GM18870 (cell line): ENCODE measurements around the gene ACER1.
"Not testable (repeated sequence)": the region's sequence is repeated elsewhere in the genome, so short reads cannot be mapped to it uniquely, and the experiment has no call there.

Source experiments
- ATAC-seq: cut with Tn5 transposase; IDR thresholded peaks from one replicate; pipeline ENCODE4 v1.9.1; 2021; ENCODE audit warnings: moderate library complexity; ENCODE audit not compliant: unreplicated experiment

Gene ACER1

DNA sequence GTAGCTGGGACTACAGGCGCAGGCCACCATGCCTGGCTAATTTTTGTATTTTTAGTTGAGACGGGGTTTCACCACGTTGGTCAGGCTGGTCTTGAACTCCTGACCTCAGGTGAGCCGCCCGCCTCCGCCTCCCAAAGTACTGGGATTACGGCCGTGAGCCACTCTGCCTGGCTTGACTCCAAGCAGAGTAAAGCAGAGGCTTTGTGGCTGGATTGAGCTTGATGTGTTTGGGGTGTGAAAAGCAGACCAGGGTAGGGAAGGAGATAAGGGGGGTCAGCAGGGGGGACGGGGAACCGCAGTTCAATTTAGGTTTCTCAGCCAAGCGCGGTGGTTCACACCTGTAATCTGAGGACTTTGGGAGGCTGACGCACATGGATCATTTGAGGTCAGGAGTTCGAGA, 23.8 kb upstream of the ACER1 start:
- ATAC-seq: no peak

DNA sequence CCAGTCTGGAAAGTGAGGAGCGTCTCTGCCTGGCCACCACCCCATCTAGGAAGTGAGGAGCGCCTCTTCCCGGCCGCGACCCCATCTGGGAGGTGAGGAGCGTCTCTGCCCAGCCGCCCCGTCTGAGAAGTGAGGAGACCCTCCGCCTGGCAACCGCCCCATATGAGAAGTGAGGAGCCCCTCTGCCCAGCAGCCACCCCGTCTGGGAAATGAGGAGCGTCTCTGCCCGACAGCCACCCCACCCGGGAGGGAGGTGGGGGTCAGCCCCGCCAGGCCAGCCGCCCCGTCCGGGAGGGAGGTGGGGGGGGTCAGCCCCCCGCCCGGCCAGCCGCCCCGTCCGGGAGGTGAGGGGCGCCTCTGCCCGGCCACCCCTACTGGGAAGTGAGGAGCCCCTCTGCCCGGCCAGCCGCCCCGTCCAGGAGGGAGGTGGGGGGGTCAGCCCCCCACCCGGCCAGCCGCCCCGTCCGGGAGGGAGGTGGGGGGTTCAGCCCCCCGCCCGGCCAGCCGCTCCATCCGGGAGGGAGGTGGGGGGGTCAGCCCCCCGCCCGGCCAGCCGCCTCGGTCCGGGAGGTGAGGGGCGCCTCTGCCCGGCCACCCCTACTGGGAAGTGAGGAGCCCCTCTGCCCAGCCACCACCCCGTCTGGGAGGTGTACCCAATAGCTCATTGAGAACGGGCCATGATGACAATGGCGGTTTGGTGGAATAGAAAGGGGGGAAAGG, 22.1 kb upstream of the ACER1 start:
- not testable (repeated sequence) for ATAC-seq

DNA sequence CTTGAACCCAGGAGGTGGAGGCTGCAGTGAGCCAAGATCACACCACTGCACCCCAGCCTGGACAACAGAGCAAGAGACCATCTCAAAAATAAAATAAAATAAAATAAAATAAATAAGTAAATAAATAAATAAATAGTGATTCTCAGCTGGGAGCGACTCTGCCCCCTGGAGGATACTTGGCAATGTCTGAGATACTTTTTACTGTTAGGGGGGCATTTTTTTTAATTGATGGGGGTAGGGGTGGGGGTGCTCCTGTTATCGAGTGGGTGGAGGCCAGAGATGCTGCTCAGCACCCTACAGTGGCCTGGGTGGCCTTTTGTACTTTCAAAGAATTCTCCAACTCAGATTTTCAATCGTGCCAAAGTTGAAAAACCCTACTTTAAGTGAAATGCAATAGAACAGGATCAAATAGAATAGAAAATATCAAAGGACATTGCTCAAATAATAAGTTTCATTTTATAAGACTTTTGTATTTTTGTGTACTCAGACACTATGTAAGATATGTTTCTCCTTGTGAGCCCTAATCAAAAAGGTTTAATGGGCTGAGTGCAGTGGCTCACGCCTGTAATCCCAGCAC, 20.8 kb upstream of the ACER1 start:
- no peak for ATAC-seq

GRCh38 chr19:6352381-6353165, 19.2 kb upstream of the ACER1 start:
- ATAC-seq: no peak

DNA sequence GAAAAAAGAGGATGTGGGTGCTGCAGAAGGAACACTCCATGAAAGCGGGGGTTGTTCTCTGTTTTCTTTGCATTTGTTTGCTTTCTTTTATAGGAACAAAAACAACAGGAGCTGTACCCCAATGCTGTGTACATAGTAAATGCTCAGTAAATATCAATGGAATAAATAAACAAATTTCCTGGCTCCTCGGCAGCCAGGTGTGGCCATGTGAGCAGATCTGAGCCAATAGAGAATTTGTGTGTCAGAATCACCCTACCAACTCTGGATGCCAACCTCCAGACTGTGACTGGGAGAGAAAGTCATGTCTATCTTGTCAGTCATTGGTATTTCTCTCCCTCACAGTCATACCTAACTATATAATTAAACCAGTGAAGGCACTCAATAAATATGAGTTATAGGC, 17.3 kb upstream of the ACER1 start:
- ATAC-seq: no peak

DNA sequence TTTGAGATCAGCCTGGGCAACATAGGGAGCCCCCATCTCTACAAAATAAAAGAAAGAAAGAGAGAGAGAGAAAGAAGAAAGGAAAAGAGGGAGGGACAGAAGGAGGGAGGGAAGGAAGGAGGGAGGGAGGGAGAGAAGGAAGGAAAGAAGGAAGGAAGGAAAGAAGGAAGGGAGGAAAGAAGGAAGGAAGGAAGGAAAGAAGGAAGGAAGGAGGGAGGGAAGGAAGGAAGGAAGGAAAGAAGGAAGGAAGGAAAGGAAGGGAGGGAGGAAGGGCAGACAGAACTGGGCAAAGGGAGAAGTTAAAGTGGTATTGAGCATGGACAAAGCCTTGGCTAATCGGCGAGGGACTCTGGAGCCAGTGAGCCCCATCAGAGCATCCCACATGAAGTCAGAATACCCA, 15.9 kb upstream of the ACER1 start:
- ATAC-seq: not testable (repeated sequence)

GRCh38 chr19:6343462-6343861, 10.1 kb upstream of the ACER1 start:
- no peak for ATAC-seq

DNA sequence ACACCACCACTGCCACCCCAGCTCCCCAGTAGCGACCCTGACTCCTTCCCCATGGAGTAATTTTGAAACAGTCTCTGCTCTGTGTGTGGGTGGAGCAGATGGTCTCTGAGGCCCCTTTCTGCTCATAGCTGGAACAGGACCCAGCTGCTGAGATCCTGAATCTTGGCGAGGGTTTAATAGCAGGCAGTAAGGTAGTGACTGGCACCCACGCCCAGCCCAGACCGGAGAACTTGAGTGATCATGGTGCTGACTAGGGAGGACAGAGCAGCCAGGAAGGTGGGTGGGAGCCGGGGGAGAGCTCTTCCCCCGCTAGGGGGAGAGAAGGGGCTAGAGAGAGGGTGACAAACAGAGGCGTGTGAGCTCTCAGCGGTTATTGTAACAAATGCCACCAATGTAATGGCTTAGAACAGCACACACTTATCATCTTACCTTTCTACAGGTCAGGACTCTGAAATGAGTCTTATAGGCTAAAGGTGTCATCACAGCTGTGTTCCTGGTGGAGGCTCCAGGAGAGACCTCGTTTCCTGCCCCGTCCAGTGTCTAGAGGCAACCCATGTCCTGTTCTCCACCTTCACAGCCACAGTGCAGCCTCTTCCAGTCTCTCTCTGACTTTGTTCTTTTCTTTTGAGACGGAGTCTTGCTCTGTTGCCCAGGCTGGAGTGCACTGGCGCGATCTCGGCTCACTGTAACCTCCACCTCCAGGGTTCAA, 7.2 kb upstream of the ACER1 start:
- ATAC-seq: no peak

DNA sequence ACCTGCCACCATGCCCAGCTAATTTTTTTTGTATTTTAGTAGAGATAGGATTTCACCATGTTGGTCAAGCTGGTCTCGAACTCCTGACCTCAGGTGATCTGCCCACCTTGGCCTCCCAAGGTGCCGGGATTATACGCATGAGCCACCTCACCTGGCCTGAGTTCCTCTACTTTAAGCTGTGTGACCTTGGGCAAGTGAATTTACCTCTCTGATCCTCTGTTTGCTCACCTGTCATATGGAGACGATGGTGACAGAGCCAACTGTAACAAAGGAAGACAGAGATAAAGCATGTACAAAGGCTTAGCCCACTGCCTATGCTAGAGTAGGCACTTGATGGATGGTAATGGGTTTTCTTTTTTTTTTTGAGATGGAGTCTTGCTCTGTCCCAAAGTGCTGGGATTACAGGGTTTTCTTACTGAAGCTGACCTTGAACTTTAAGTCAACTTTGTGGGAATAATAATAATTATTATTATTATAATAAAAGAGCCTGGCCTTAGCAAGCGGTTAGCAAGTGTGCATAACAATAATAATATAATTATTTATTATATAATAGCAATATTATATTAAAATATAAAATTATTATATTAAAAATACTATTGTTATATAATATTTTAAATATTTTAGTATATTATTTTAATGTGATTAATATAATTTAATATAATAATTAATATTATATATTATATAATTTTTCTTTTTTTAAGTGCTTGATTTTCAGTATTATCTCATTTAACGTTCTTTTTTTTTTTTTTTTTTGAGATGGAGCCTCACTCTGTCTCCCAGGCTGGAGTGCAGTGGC, 1.3 kb upstream of the ACER1 start:
- ATAC-seq: no peak

DNA sequence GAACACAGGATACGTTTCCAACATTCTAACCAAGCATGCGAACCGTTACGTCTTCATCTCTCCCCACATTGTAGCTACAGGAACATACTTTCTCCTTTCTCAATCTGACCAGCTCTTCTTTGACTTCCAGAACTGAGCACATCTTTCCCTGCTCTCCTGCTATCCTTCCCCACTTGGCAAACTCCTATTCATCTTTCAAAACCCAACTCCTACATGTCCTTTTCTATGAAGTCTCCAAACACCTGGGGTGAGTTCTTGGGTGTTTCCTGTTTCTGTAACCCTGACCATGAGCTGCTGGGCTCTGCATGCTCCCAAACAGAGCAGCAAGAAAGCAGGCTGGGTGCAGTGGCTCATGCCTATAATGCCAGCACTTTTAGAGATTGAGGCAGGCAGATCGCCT, 6.6 kb downstream of the ACER1 start:
- ATAC-seq: no peak

DNA sequence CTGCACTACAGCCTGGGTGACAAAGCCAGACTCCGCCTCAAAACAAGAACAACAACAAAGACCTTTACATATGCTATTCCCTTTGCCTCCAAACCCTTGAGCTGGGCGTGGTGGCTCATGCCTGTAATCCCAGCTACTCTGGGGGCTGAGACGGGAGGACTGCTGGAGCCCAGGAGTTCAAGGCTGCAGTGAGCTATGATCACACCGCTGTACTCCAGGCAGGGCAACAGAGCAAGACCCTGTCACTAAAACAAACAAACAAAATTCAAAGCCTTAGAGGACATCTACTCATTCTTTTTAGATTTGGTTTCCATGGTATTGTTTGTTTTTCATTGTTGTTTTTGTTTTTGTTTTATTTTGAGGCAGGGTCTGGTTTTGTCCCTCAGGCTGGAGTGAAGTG, 7.8 kb downstream of the ACER1 start:
- no peak for ATAC-seq

GRCh38 chr19:6324757-6325156, 8.7 kb downstream of the ACER1 start:
- no peak for ATAC-seq

DNA sequence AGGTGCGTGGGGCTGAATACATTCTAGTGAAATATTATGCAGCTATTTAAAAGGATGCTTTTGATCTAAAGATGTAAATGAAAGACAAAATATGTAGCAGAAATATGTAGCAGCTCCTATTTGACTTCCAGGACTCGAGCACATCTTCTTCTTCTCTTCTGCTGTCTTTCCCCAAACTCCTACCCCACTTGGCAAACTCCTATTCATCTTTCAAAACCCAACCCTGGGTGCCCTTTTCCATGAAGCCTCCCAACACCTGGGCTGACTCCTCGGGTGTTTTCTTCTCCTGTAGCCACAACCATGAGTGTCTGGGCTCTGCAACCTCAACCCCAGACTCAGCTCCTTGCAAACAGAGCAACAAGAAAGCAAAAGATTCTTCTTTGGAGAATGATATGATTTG, 11.1 kb downstream of the ACER1 start:
- no peak for ATAC-seq

- ATAC-seq: no peak
Measured at GRCh38 chr19:6319376-6319775, 14.0 kb downstream of the ACER1 start.

DNA sequence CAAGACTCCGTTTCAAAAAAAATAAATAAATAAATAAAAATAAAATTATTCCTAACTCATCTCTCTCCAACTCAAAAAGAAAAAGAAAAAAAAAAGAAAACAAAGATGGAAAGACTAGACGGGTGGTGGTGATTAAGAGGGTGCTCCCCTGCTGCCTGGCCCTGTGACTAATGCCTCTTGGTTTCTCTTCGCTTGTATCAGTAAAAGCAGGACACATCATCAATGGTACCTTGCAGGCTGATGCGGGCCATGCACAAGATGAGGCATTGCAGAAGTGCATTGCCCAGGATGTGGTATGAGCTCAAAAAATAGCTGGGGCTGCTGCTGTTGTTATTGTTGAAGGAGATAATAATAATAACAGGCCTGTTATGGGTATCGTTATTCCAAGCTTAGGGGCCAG, 14.6 kb downstream of the ACER1 start:
- ATAC-seq: no peak

GRCh38 chr19:6315646-6316045, 17.8 kb downstream of the ACER1 start:
- not testable (repeated sequence) for ATAC-seq

GRCh38 chr19:6313398-6313969, 19.9 kb downstream of the ACER1 start:
- no peak for ATAC-seq

GRCh38 chr19:6312018-6312417, 21.4 kb downstream of the ACER1 start:
- no peak for ATAC-seq

DNA sequence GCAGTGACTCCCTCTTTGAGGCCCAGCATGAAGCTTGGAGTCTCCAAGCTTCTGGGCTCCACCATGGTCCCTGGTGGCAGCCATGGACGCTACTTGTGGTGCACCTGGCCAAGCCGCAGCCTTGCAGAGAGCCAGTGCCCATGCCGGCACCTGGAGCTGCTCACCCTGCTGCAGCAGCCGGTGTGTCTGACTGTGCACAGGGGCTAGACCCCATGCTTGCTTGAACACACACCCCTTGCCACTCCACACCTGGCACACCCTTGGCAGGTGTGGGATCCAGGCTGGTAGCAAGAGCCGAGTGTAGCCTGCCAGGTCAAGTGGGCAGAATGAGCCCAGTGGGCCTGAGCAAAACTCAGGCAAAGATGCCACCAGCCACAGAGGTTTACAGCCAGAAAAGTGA, 35.0 kb downstream of the ACER1 start:
- ATAC-seq: no peak

DNA sequence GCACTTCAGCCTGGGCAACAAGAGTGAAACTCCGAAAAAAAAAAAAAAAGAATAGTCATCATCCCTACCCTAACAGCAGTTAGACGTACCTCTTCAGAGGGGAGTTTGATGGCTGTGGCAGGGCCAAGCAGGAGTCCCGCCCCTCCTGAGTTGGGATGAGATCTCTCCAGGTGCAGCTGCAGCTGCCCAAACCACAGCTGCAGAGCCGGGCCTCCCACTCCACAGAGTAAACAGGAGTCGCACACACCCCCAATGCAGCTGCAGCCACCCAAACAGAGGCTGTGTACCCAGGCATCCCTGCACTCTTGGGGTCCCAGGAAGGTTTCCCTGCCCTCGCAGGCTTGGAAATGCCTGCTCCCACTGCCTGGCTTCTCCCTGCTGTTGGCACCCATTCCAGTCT, 36.2 kb downstream of the ACER1 start:
- ATAC-seq: no peak
